Uterus (tissue), 4 donors: ENCODE results near the gene RBFOX2. TPM values are rescaled to one million over a fixed set of nuclear protein-coding genes. Genes with fewer than 3 reads are reported as not detected.

Source experiments
- DNase-seq, 2 donors: peaks; one replicate each; pipeline ENCODE4 v3.0.0-alpha.2; 2019 to 2020
- H3K27ac ChIP-seq, 2 donors: fragments of 200-600 bp; sonication (generic); 1 replicate in 1 of 2; 2 replicates in 1 of 2; pipeline ENCODE4 v1.5.1; 2016 to 2018
- H3K27me3 ChIP-seq, 2 donors: fragments of 200-600 bp; sonication (generic); one replicate each; pipeline ENCODE4 v1.5.1; 2018 to 2019; ENCODE audit warnings: control low read depth in 1 of 2
- H3K36me3 ChIP-seq, 2 donors: fragments of 200-600 bp; sonication (generic); one replicate each; pipeline ENCODE4 v1.5.1; 2019; ENCODE audit warnings: control low read depth in 1 of 2
- H3K4me1 ChIP-seq, 2 donors: fragments of 200-600 bp; sonication (generic); one replicate each; pipeline ENCODE4 v1.5.1; 2018 to 2019; ENCODE audit warnings: control low read depth in 1 of 2
- H3K4me3 ChIP-seq, 2 donors: fragments of 200-600 bp; sonication (generic); 1 replicate in 1 of 2; 2 replicates in 1 of 2; pipeline ENCODE4 v1.5.1; 2018 to 2019; ENCODE audit warnings: mild to moderate bottlenecking in 1 of 2
- H3K9me3 ChIP-seq, 2 donors: fragments of 200-600 bp; sonication (generic); one replicate each; pipeline ENCODE4 v1.5.1; 2019; ENCODE audit warnings: control low read depth in 1 of 2
- POLR2A ChIP-seq, 2 donors: fragments of 450-650 bp; IDR thresholded peaks; one replicate each; pipeline ENCODE4 v1.6.1; 2016; ENCODE audit warnings: antibody characterized with exemption in 2 of 2, mild to moderate bottlenecking in 1 of 2, moderate library complexity in 1 of 2
- intact Hi-C: fragments of 100-400 bp; cut with DNase I; formaldehyde crosslinking; loops from one replicate; pipeline ENCODE4 v1.15.1; 2023; ENCODE audit warnings: low total_unique reads
- total RNA-seq, 4 donors: library from RNA; depleted of rRNA in 3 of 4; stranded (reverse); fragments of >200 nt in 3 of 4; gene quantifications; one replicate each; pipeline versions ENCODE4 v1.1.0 to v1.2.4, GENCODE V29; 2014 to 2023
- TF ChIP-seq, protein P1 (sequence below), 4 experiments: fragments of 200-600 bp in 2 of 4; fragments of 450-650 bp in 2 of 4; sonication (generic) in 2 of 4; IDR thresholded peaks; one replicate each; pipeline ENCODE4 v1.5.1; 2016 to 2019; ENCODE audit warnings: antibody characterized with exemption in 4 of 4, mild to moderate bottlenecking in 2 of 4, moderate library complexity in 1 of 4
- donor health status: DM: yes; HTN: yes; CAD: no.

RBFOX2 gene
- total RNA-seq, 4 donors from 2014 or later, result 81.0 to 311 (median 147) TPM

DNA sequence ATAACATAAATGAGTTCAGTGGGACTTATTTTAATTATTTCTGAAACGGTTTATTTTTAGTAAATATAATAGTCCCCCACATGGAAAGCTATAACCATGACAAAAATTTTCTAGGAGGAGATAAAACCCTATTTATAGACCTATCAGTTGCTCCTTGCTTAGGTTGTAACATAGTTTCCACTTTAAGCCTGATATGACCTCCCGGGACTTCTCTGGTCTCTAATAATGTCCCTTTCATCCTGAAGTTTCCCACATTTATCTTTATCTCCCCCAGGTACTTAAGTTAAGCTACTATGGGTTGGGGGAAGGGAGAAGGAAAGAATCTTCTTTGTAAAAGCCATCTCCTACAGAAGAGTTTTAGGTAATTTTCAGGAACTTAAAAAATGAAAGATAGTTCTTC, 117.7 kb downstream of the RBFOX2 start:
- no peak for DNase-seq
- TF ChIP-seq, protein P1, sequence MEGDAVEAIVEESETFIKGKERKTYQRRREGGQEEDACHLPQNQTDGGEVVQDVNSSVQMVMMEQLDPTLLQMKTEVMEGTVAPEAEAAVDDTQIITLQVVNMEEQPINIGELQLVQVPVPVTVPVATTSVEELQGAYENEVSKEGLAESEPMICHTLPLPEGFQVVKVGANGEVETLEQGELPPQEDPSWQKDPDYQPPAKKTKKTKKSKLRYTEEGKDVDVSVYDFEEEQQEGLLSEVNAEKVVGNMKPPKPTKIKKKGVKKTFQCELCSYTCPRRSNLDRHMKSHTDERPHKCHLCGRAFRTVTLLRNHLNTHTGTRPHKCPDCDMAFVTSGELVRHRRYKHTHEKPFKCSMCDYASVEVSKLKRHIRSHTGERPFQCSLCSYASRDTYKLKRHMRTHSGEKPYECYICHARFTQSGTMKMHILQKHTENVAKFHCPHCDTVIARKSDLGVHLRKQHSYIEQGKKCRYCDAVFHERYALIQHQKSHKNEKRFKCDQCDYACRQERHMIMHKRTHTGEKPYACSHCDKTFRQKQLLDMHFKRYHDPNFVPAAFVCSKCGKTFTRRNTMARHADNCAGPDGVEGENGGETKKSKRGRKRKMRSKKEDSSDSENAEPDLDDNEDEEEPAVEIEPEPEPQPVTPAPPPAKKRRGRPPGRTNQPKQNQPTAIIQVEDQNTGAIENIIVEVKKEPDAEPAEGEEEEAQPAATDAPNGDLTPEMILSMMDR (IDR thresholded peaks at IDR 0.05), result no peak
- no peak for TF ChIP-seq POLR2A (IDR thresholded peaks at IDR 0.05)
- peaks cover under 1 to 17% of the 10 kb centered on the region in 2 donors for H3K4me1 ChIP-seq
- intact Hi-C loops, result loop anchor here (10.0 kb wide), 1 partner anchor 66 kb away; no protein-coding TSS in a partner anchor
- no peaks in the 10 kb centered on the region for H3K27me3 ChIP-seq
- no peak overlapping the region for H3K27ac ChIP-seq
- no peaks in the 10 kb centered on the region for H3K9me3 ChIP-seq
- no peak overlapping the region for H3K4me3 ChIP-seq
- H3K36me3 ChIP-seq, result no peaks in the 10 kb centered on the region

GRCh38 chr22:35910003-35910769, 118.4 kb downstream of the RBFOX2 start:
- H3K27me3 ChIP-seq, result no peaks in the 10 kb centered on the region
- no peaks in the 10 kb centered on the region for H3K9me3 ChIP-seq
- no peak for DNase-seq
- peaks cover 0 to 10% of the 10 kb centered on the region in 2 donors for H3K4me1 ChIP-seq
- intact Hi-C loops, result loop anchor here (10.0 kb wide), 1 partner anchor 65 kb away; no protein-coding TSS in a partner anchor
- TF ChIP-seq, protein P1 (IDR thresholded peaks at IDR 0.05), result no peak
- no peak for TF ChIP-seq POLR2A (IDR thresholded peaks at IDR 0.05)
- H3K36me3 ChIP-seq, result no peaks in the 10 kb centered on the region
- H3K27ac ChIP-seq, result no peak overlapping the region
- no peak overlapping the region for H3K4me3 ChIP-seq

GRCh38 chr22:35905894-35906293, 122.7 kb downstream of the RBFOX2 start:
- intact Hi-C loops, result no loop called here

DNA sequence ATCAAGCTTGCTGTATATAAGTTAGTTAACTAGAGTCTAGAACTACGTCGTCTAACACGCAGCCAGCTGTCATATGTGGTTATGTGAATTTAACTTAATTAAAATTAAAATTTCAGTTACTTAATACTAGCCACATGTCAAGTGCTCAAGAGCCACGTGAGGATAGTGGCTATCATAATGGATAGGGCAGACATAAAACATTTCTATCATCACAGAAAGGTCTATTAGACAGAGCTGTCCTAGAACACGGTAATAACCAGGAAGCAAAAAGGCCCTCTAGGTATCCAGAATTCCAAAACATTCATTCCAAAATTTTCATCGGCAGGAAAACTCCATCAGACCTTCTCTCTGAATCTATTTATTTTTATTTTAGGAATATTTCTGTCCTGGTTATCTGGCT, 123.9 kb downstream of the RBFOX2 start:
- Histone ChIP-seq H3K9me3 (no peaks in the 10 kb centered on the region), H3K27me3 (no peaks in the 10 kb centered on the region), H3K27ac (no peak overlapping the region), H3K4me1 (peaks cover 0 to 9% of the 10 kb centered on the region in 2 donors), H3K4me3 (no peak overlapping the region), H3K36me3 (no peaks in the 10 kb centered on the region)
- no peak for DNase-seq
- TF ChIP-seq, protein P1 (IDR thresholded peaks at IDR 0.05), result no peak
- TF ChIP-seq POLR2A (IDR thresholded peaks at IDR 0.05), result no peak
- intact Hi-C loops, result no loop called here

More at GRCh38 chr22:35905894-35906293, 122.7 kb downstream of the RBFOX2 start:
- Histone ChIP-seq H3K27me3 (no peaks in the 10 kb centered on the region), H3K4me3 (no peak overlapping the region), H3K4me1 (peaks cover 0 to 6% of the 10 kb centered on the region in 2 donors), H3K9me3 (no peaks in the 10 kb centered on the region), H3K27ac (no peak overlapping the region), H3K36me3 (no peaks in the 10 kb centered on the region)
- no peak for TF ChIP-seq POLR2A (IDR thresholded peaks at IDR 0.05)
- TF ChIP-seq, protein P1 (IDR thresholded peaks at IDR 0.05), result no peak
- no peak for DNase-seq

DNA sequence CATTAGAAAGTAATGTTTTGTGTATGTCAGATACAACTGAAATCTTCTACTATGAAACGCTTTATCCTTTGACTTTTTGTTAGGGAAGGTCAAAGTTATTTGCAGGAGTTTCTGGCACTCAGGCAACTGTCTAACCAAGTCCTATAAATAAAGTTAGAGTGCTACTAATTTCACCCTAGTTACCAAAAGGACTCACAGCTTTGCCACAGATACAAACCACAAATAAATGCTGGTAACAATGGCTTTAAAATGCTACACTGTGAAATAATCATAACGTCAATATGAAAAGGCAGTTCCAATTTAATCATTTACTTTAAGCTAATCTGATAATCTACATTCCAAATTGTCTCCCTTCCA, 124.3 kb downstream of the RBFOX2 start:
- Histone ChIP-seq H3K4me3 (no peak overlapping the region), H3K27me3 (no peaks in the 10 kb centered on the region), H3K4me1 (peaks cover 0 to 9% of the 10 kb centered on the region in 2 donors), H3K9me3 (no peaks in the 10 kb centered on the region), H3K27ac (peak overlapping the region; percentile 11 to 12), H3K36me3 (no peaks in the 10 kb centered on the region)
- DNase-seq, result no peak
- TF ChIP-seq, protein P1 (IDR thresholded peaks at IDR 0.05), result no peak
- no peak for TF ChIP-seq POLR2A (IDR thresholded peaks at IDR 0.05)
- intact Hi-C loops, result no loop called here
